Transverse colon (tissue), 3 donors: Measurements from ENCODE around the gene BCL2L12.
A peak's percentile ranks its signal among the peaks of the same experiment; 100 is the strongest.

Experiments used
- EP300 ChIP-seq: sonication (generic); formaldehyde crosslinking; IDR thresholded peaks from one replicate; pipeline ENCODE4 v1.6.1; 2017; ENCODE audit warnings: antibody characterized with exemption, low read depth
- POLR2A ChIP-seq: fragments of 450-650 bp; IDR thresholded peaks from one replicate; pipeline ENCODE4 v1.6.1; 2016; ENCODE audit warnings: antibody characterized with exemption, mild to moderate bottlenecking, moderate library complexity
- TF ChIP-seq, protein P1 (sequence below), 5 experiments: fragments of 200-600 bp in 3 of 5; fragments of 450-650 bp in 2 of 5; sonication (generic) in 3 of 5; IDR thresholded peaks; 1 replicate in 2 of 5; 2 replicates in 3 of 5; pipeline ENCODE4 v1.5.1; 2016 to 2017; ENCODE audit warnings: antibody characterized with exemption in 5 of 5, inconsistent platforms in 3 of 5, mild to moderate bottlenecking in 2 of 5, moderate library complexity in 1 of 5

DNA sequence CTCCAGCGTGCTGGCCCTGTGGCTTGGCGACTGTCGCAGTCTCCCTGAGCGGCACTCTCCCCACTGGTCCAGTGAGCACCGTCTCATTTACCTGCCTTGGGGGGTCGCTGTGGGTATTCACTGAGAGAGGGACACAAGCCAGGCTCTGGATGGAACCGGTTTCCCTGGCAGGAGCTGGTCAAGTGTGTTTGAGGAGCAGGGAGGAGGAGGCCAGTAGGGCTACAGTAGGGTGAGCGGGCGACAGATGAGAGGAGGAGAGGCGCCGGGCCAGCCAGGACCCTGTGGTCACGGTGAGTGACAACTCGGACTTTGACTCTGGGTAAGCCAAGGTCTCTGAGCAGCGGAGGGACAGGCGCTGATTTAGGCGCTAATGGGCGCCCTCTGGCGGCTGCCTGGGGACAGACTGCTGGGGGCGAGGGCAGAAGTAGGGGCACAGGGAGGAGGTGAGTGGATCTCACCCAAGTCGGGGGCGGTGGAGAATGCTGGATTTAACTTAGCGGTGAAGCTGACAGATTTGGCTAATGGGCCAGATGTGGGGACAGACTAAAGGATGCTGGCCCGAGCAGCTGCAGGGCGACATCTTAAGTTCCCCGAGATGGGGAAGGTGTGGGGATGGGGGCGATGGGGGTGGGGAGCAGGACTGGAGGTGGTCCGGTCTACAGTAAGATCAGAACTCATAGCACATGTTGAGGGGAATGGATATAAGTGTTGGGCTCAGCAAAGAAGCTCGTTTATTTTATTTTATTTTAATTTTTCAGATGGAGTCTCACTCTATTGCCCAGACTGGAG is 6.6 kb downstream of the BCL2L12 start:
- TF ChIP-seq EP300 (no peak), POLR2A (peak; percentile 30)
- TF ChIP-seq, protein P1, sequence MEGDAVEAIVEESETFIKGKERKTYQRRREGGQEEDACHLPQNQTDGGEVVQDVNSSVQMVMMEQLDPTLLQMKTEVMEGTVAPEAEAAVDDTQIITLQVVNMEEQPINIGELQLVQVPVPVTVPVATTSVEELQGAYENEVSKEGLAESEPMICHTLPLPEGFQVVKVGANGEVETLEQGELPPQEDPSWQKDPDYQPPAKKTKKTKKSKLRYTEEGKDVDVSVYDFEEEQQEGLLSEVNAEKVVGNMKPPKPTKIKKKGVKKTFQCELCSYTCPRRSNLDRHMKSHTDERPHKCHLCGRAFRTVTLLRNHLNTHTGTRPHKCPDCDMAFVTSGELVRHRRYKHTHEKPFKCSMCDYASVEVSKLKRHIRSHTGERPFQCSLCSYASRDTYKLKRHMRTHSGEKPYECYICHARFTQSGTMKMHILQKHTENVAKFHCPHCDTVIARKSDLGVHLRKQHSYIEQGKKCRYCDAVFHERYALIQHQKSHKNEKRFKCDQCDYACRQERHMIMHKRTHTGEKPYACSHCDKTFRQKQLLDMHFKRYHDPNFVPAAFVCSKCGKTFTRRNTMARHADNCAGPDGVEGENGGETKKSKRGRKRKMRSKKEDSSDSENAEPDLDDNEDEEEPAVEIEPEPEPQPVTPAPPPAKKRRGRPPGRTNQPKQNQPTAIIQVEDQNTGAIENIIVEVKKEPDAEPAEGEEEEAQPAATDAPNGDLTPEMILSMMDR (IDR thresholded peaks at IDR 0.05) = peak; percentile 85 to 94 (median 92)
